A549 (cell line): ENCODE measurements around the gene PHACTR4. TPM values are rescaled to one million over a fixed set of nuclear protein-coding genes. Genes with fewer than 3 reads are reported as not detected.

Source experiments
- ATAC-seq, 2 experiments: fragments of 200-7000 bp in 1 of 2; fragments of >200 bp in 1 of 2; cut with Nextera tagmentation in 1 of 2; cut with Tn5 transposase in 1 of 2; 3 replicates each; pipeline versions ENCODE4 v1.8.0 to v1.9.1; 2018 to 2020; ENCODE audit warnings: mild to moderate bottlenecking in 1 of 2, moderate library complexity in 1 of 2
- CTCF ChIA-PET: fragments of 300-600 bp; sonication (Branson Sonifier 250); formaldehyde crosslinking; extraction: SDS; loops from one replicate; lab custom pipeline; 2021; ENCODE audit warnings: antibody characterized with exemption, inconsistent platforms; lab: Yijun Ruan, JAX
- POLR2A ChIA-PET: fragments of 350-600 bp; formaldehyde crosslinking; extraction: SDS; loops from one replicate; lab custom pipeline; 2021; ENCODE audit warnings: antibody characterized with exemption, inconsistent platforms; lab: Yijun Ruan, JAX
- DNase-seq, 2 experiments: peaks; one replicate each; pipeline versions ENCODE4 v3.0.0 to v3.0.0-alpha.2; 2011 to 2016; ENCODE audit warnings: low read depth in 1 of 2, low spot score in 1 of 2
- FAIRE-seq: peaks from 2 replicates; lab custom pipeline; 2011; peaks lifted over from hg19 to GRCh38; lab: Jason Lieb, UNC
- H3K27ac ChIP-seq, 2 experiments: fragments of >200 bp; sonication (Bioruptor Twin); formaldehyde crosslinking; 3 replicates each; pipeline ENCODE4 v1.5.1; 2016 to 2017
- H3K4me1 ChIP-seq: fragments of >200 bp; sonication (Bioruptor Twin); formaldehyde crosslinking; 3 replicates; pipeline ENCODE4 v1.6.1; 2016
- H3K4me2 ChIP-seq: fragments of >200 bp; sonication (Bioruptor Twin); formaldehyde crosslinking; 3 replicates; pipeline ENCODE4 v1.6.1; 2016
- H3K4me3 ChIP-seq: fragments of >200 bp; sonication (Bioruptor Twin); formaldehyde crosslinking; 3 replicates; pipeline ENCODE4 v1.5.1; 2016
- H3K9me3 ChIP-seq: fragments of >200 bp; sonication (Bioruptor Twin); formaldehyde crosslinking; 3 replicates; pipeline ENCODE4 v1.6.1; 2016
- CHD4 ChIP-seq: fragments of 200-600 bp; sonication (generic); IDR thresholded peaks from 2 replicates; pipeline ENCODE4 v1.6.1; 2016; ENCODE audit warnings: antibody characterized with exemption, mild to moderate bottlenecking, borderline replicate concordance
- FOSB ChIP-seq: fragments of 250-450 bp; sonication (Bioruptor Pico); IDR thresholded peaks from 2 replicates; pipeline ENCODE4 v1.5.0; 2020; ENCODE audit warnings: mild to moderate bottlenecking, moderate library complexity
- FOXS1 ChIP-seq: fragments of 250-450 bp; sonication (Bioruptor Pico); IDR thresholded peaks from 2 replicates; pipeline ENCODE4 v1.5.0; 2020; ENCODE audit warnings: mild to moderate bottlenecking, moderate library complexity
- HOXA7 ChIP-seq: fragments of 250-450 bp; sonication (Bioruptor Pico); IDR thresholded peaks from 2 replicates; pipeline ENCODE4 v1.5.0; 2020; ENCODE audit warnings: mild to moderate bottlenecking, moderate library complexity
- HOXB5 ChIP-seq: fragments of 250-450 bp; sonication (Bioruptor Pico); IDR thresholded peaks from 2 replicates; pipeline ENCODE4 v1.5.0; 2020; ENCODE audit warnings: mild to moderate bottlenecking, moderate library complexity
- KDM1A ChIP-seq: fragments of 200-600 bp; sonication (generic); IDR thresholded peaks from 2 replicates; pipeline ENCODE4 v1.6.1; 2016; ENCODE audit warnings: low read depth, mild to moderate bottlenecking
- KDM5A ChIP-seq: fragments of 200-600 bp; sonication (generic); IDR thresholded peaks from 2 replicates; pipeline ENCODE4 v1.6.1; 2016; ENCODE audit warnings: antibody characterized with exemption, mild to moderate bottlenecking
- MAZ ChIP-seq: fragments of 150-350 bp; IDR thresholded peaks from 2 replicates; pipeline ENCODE4 v1.6.1; 2014; ENCODE audit warnings: antibody characterized with exemption, low read depth, low read length, borderline replicate concordance
- MYC ChIP-seq: IDR thresholded peaks from 2 replicates; pipeline ENCODE4 v1.6.1; 2012; ENCODE audit warnings: mild to moderate bottlenecking, inconsistent platforms, low read length, improper control_type of control experiment, borderline replicate concordance
- PHF8 ChIP-seq: fragments of 200-600 bp; sonication (generic); IDR thresholded peaks from 2 replicates; pipeline ENCODE4 v1.6.1; 2016; ENCODE audit warnings: low read depth, mild to moderate bottlenecking, antibody characterized with exemption, moderate library complexity, borderline replicate concordance
- POLR2A ChIP-seq: IDR thresholded peaks from 2 replicates; pipeline ENCODE4 v1.6.1; 2012; ENCODE audit warnings: mild to moderate bottlenecking, low read length
- RFX5 ChIP-seq: fragments of 450-650 bp; IDR thresholded peaks from 2 replicates; pipeline ENCODE4 v1.7.1; 2014; ENCODE audit warnings: antibody characterized with exemption, mild to moderate bottlenecking, moderate library complexity
- ZFP36 ChIP-seq: fragments of 450-650 bp; IDR thresholded peaks from 2 replicates; pipeline ENCODE4 v1.6.1; 2014; ENCODE audit warnings: borderline replicate concordance; ENCODE audit not compliant: partially characterized antibody
- ZSCAN20 ChIP-seq: fragments of 250-450 bp; sonication (Bioruptor Pico); IDR thresholded peaks from 2 replicates; pipeline ENCODE4 v1.8.0; 2022; ENCODE audit warnings: mild to moderate bottlenecking, moderate library complexity
- WGBS: methylation state at CpG from one replicate; pipeline ENCODE4 v1.1.6; 2017; ENCODE audit errors: missing lambda C conversion rate; 5-methylcytosine and 5-hydroxymethylcytosine counted together
- polyA plus RNA-seq, 4 experiments: library from polyadenylated mRNA; depleted of rRNA in 3 of 4; stranded (reverse); fragments of >200 nt; fragmentation: RNase III in 1 of 4; extraction: RNeasy Plus Mini Kit Qiagen cat#74134 plus additional on column Dnase treatment in 1 of 4; gene quantifications; 2 replicates in 3 of 4; 3 replicates in 1 of 4; pipeline ENCODE4 v1.2.3, GENCODE V29; 2011 to 2017
- TF ChIP-seq, protein P1 (sequence below): fragments of >200 bp; sonication (Bioruptor Twin); formaldehyde crosslinking; IDR thresholded peaks from 3 replicates; pipeline ENCODE4 v1.5.1; 2016
- TF ChIP-seq, protein P2 (sequence below): IDR thresholded peaks from 2 replicates; pipeline ENCODE4 v1.6.1; 2012; ENCODE audit warnings: low read depth, borderline replicate concordance
- TF ChIP-seq, protein P3 (sequence below): fragments of 250-450 bp; sonication (Bioruptor Pico); IDR thresholded peaks from 2 replicates; pipeline ENCODE4 v1.5.0; 2021; ENCODE audit warnings: mild to moderate bottlenecking, moderate library complexity, borderline replicate concordance
- TF ChIP-seq, protein P4 (sequence below): fragments of >200 bp; sonication (Bioruptor Twin); formaldehyde crosslinking; IDR thresholded peaks from 3 replicates; pipeline ENCODE4 v1.6.1; 2016
- TF ChIP-seq, protein P5 (sequence below): fragments of 150-350 bp; IDR thresholded peaks from 2 replicates; pipeline ENCODE4 v1.6.1; 2014; ENCODE audit warnings: low read depth, mild to moderate bottlenecking, low read length
- TF ChIP-seq, protein P6 (sequence below): IDR thresholded peaks from 2 replicates; pipeline ENCODE4 v1.6.1; 2012

Gene PHACTR4
- polyA plus RNA-seq, 2 of the 4 experiments (the other 2 are of a cell fraction), result 17.4 to 25.0 TPM

DNA sequence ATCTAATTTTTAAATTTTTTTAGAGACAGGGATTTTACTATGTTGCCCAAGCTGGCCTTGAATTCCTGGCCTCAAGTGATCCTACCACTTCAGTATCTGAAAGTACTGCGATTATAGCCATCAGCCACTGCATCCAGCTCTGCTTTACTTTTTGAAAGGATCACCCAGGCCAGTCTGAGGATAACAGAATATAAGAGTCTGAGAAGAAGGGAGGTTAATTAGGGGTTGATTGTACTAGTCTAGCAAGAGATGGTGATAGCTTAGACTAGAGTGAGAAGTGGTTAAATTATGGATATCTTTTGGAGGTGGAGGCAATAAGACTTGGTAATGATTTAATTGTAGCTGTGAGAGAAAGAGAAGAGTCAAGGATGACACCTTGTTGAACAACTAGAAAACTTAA lies 32.2 kb downstream of the PHACTR4 start:
- ChIA-PET CTCF (interaction anchor here (0.6 to 1.0 kb wide), 3 partner anchors 14 to 118 kb away, joined by 3 to 4 read pairs (median 3); no protein-coding TSS in a partner anchor), POLR2A (no interaction called here)
- 100% methylated on average over 1 of the region's 1 CpG for WGBS
- peak overlapping the region in 1 of 2 experiments; percentile 21; a peak in 1 of 6 replicates for H3K27ac ChIP-seq
- H3K4me2 ChIP-seq, result no peak overlapping the region
- 0 out of 3 replicates have a peak, but pooled peaks cover 3% of the 10 kb centered on the region for H3K4me1 ChIP-seq
- TF ChIP-seq ZFP36, result no peak
- H3K9me3 ChIP-seq, result no peaks in the 10 kb centered on the region
- no peak for FAIRE-seq
- ATAC-seq, result no peak
- no peak for DNase-seq
- H3K4me3 ChIP-seq, result no peak overlapping the region

DNA sequence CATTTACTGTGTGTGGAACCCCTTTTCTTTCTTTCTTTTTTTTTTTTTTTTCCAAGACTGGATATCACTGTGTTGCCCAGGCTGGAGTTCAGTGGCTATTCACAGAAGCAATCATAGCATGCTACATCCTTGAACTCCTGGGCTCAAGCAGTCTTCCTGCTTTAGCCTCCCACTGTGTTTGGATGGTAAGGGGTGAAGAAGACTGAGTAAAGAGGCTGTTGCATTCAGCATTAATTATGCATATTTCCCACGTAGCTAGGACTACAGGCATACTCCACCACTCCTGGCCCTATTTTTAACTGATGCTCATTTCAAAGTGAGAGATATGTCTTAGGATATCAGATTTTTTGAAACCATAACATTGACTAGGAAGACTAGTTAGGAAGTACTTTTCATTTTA lies 39.5 kb downstream of the PHACTR4 start:
- 95% methylated on average over 1 of the region's 1 CpG for WGBS
- POLR2A ChIA-PET, result interaction anchor here (1.0 kb wide), 1 partner anchor 104 kb away, joined by 4 read pairs; no protein-coding TSS in a partner anchor
- TF ChIP-seq, protein P1, sequence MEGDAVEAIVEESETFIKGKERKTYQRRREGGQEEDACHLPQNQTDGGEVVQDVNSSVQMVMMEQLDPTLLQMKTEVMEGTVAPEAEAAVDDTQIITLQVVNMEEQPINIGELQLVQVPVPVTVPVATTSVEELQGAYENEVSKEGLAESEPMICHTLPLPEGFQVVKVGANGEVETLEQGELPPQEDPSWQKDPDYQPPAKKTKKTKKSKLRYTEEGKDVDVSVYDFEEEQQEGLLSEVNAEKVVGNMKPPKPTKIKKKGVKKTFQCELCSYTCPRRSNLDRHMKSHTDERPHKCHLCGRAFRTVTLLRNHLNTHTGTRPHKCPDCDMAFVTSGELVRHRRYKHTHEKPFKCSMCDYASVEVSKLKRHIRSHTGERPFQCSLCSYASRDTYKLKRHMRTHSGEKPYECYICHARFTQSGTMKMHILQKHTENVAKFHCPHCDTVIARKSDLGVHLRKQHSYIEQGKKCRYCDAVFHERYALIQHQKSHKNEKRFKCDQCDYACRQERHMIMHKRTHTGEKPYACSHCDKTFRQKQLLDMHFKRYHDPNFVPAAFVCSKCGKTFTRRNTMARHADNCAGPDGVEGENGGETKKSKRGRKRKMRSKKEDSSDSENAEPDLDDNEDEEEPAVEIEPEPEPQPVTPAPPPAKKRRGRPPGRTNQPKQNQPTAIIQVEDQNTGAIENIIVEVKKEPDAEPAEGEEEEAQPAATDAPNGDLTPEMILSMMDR, result no peak
- no peak for TF ChIP-seq HOXA7 (CRISPR knock-in tag)
- TF ChIP-seq, protein P2, sequence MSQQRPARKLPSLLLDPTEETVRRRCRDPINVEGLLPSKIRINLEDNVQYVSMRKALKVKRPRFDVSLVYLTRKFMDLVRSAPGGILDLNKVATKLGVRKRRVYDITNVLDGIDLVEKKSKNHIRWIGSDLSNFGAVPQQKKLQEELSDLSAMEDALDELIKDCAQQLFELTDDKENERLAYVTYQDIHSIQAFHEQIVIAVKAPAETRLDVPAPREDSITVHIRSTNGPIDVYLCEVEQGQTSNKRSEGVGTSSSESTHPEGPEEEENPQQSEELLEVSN, result no peak
- TF ChIP-seq, protein P3, sequence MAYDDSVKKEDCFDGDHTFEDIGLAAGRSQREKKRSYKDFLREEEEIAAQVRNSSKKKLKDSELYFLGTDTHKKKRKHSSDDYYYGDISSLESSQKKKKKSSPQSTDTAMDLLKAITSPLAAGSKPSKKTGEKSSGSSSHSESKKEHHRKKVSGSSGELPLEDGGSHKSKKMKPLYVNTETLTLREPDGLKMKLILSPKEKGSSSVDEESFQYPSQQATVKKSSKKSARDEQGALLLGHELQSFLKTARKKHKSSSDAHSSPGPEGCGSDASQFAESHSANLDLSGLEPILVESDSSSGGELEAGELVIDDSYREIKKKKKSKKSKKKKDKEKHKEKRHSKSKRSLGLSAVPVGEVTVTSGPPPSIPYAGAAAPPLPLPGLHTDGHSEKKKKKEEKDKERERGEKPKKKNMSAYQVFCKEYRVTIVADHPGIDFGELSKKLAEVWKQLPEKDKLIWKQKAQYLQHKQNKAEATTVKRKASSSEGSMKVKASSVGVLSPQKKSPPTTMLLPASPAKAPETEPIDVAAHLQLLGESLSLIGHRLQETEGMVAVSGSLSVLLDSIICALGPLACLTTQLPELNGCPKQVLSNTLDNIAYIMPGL (CRISPR knock-in tag), result no peak
- TF ChIP-seq KDM1A, result no peak
- no peak for TF ChIP-seq MAZ
- no peak for TF ChIP-seq ZSCAN20 (CRISPR knock-in tag)
- TF ChIP-seq FOXS1 (CRISPR knock-in tag), result no peak
- no peak for TF ChIP-seq KDM5A
- TF ChIP-seq, protein P4, sequence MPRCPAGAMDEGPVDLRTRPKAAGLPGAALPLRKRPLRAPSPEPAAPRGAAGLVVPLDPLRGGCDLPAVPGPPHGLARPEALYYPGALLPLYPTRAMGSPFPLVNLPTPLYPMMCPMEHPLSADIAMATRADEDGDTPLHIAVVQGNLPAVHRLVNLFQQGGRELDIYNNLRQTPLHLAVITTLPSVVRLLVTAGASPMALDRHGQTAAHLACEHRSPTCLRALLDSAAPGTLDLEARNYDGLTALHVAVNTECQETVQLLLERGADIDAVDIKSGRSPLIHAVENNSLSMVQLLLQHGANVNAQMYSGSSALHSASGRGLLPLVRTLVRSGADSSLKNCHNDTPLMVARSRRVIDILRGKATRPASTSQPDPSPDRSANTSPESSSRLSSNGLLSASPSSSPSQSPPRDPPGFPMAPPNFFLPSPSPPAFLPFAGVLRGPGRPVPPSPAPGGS, result no peak
- TF ChIP-seq, all 56 proteins: peak for 0
- Histone ChIP-seq H3K4me3 (no peak overlapping the region), H3K27ac (no peak overlapping the region), H3K9me3 (no peaks in the 10 kb centered on the region), H3K4me1 (peaks cover 8% of the 10 kb centered on the region), H3K4me2 (no peak overlapping the region)
- FAIRE-seq, result no peak
- CTCF ChIA-PET, result interaction anchor here (0.6 to 2.3 kb wide), 20 partner anchors 15 to 193 kb away, joined by 3 to 11 read pairs (median 3); no protein-coding TSS in a partner anchor
- ATAC-seq, result no peak
- DNase-seq, result no peak

DNA sequence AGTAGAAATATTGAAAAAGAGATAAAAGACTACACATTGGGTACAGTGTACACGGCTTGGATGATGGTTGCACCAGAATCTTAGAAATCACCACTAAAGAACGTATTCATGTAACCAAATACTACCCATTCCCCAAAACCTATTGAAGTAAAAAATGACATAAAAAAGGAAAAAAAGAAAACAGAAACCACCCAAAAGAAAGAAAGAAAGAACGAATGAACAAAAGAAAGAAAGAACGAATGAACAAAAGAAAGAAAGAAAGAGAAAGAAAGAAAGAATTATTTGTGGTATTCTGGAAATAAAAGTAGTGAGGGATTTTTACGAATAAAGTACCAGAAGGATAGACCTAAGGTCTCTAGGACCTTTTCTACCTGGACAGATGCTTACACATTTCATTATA lies 42.1 kb downstream of the PHACTR4 start:
- Histone ChIP-seq H3K4me3 (no peak overlapping the region), H3K4me1 (peaks cover 20% of the 10 kb centered on the region), H3K27ac (no peak overlapping the region), H3K9me3 (no peaks in the 10 kb centered on the region), H3K4me2 (no peak overlapping the region)
- ChIA-PET CTCF (interaction anchor here (0.6 to 1.1 kb wide), 2 partner anchors 19 to 52 kb away, joined by 3 to 4 read pairs; no protein-coding TSS in a partner anchor), POLR2A (no interaction called here)
- ATAC-seq (no peak), DNase-seq (no peak), FAIRE-seq (no peak)
- WGBS, result 81% methylated on average over 5 of the region's 5 CpGs
- no peak for TF ChIP-seq KDM5A
- no peak for TF ChIP-seq MYC
- TF ChIP-seq, protein P4, result no peak
- no peak for TF ChIP-seq ZSCAN20 (CRISPR knock-in tag)
- no peak for TF ChIP-seq RFX5
- no peak for TF ChIP-seq PHF8
- TF ChIP-seq, protein P3 (CRISPR knock-in tag), result no peak
- no peak for TF ChIP-seq CHD4
- TF ChIP-seq, protein P5, sequence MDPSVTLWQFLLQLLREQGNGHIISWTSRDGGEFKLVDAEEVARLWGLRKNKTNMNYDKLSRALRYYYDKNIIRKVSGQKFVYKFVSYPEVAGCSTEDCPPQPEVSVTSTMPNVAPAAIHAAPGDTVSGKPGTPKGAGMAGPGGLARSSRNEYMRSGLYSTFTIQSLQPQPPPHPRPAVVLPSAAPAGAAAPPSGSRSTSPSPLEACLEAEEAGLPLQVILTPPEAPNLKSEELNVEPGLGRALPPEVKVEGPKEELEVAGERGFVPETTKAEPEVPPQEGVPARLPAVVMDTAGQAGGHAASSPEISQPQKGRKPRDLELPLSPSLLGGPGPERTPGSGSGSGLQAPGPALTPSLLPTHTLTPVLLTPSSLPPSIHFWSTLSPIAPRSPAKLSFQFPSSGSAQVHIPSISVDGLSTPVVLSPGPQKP, result no peak
- no peak for TF ChIP-seq HOXB5
- no peak for TF ChIP-seq FOSB (CRISPR knock-in tag)
- no peak for TF ChIP-seq POLR2A
- TF ChIP-seq, protein P6, sequence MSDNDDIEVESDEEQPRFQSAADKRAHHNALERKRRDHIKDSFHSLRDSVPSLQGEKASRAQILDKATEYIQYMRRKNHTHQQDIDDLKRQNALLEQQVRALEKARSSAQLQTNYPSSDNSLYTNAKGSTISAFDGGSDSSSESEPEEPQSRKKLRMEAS, result no peak
